Measurements from ENCODE around the gene SYNRG.
"Not testable (repeated sequence)": the region's sequence is repeated elsewhere in the genome, so short reads cannot be mapped to it uniquely, and the experiment has no call there.

SYNRG gene

DNA sequence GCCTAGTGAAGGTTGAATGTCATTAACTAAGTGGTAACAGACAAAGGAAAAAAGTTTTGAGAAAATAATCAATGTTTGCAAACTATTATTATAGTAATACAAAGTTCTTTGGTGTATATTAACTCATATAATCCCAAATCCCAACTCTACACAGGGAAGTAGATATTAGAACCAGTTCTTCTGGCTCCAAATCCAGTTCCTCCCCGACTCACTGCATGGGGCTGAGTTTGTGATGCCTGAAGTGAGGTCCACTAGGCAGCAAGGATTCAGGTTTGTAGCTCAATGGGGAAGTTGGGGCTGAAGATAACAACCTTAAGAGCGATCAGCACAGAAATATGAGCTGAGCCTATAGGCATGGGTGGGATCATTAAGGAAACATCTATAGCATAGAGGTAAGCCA lies 5.6 kb upstream of the SYNRG start:
- no peak for TF ChIP-seq FOXA1 (IDR thresholded peaks at IDR 0.05)
- CTCF ChIA-PET: no interaction called here
- POLR2A ChIA-PET: no interaction called here
- DNase-seq (ENCODE audit: extremely low spot score): no peak

DNA sequence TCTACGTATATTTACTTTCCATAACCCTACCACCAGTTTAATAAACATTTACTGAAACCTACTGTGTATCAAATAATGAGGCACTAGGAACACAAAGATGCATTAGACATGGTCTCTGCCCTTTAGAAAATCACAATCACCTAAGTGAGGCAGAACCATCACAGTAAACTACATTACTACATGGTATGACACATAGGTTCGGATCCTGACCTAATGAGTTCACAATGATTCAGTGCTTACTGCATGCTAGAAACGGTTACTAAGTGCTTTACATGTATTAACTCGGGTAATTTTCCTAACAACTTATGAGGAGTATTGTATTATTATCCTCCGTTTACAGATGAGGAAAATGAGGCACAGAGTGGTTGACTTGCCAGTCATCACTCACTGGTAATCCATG lies 5.2 kb upstream of the SYNRG start:
- DNase-seq (ENCODE audit: extremely low spot score): no peak
- TF ChIP-seq SP1 (IDR thresholded peaks at IDR 0.05): no peak
- no peak for TF ChIP-seq ZNF384 (IDR thresholded peaks at IDR 0.05)
- TF ChIP-seq FOXA1 (IDR thresholded peaks at IDR 0.05): no peak
- TF ChIP-seq FOXM1 (IDR thresholded peaks at IDR 0.05; ENCODE audit: borderline replicate concordance): no peak
- no peak for TF ChIP-seq ELF4 (IDR thresholded peaks at IDR 0.05)
- no peak for TF ChIP-seq NFRKB (IDR thresholded peaks at IDR 0.05)
- TF ChIP-seq BHLHE40 (IDR thresholded peaks at IDR 0.05; ENCODE audit: borderline replicate concordance): no peak
- TF ChIP-seq L3MBTL2 (conservative IDR thresholded peaks at IDR 0.05): no peak
- TF ChIP-seq LEF1 (IDR thresholded peaks at IDR 0.05; ENCODE audit: borderline replicate concordance): no peak
- TF ChIP-seq CTBP1 (IDR thresholded peaks at IDR 0.05; ENCODE audit: borderline replicate concordance): no peak
- POLR2A ChIA-PET: no interaction called here
- CTCF ChIA-PET: interaction anchor here (1.1 kb wide), 1 partner anchor 23 kb away, joined by 4 read pairs; no protein-coding TSS in a partner anchor

- ChIA-PET CTCF (no interaction called here), POLR2A (interaction anchor here (1.2 kb wide), 1 partner anchor 128 kb away, joined by 4 read pairs; no protein-coding TSS in a partner anchor)
- DNase-seq (ENCODE audit: extremely low spot score): no peak
- no peak for TF ChIP-seq SUZ12 (IDR thresholded peaks at IDR 0.05)
- TF ChIP-seq ARNT (IDR thresholded peaks at IDR 0.05): no peak
- TF ChIP-seq FOXA1 (IDR thresholded peaks at IDR 0.05): no peak
- no peak for TF ChIP-seq CTBP1 (IDR thresholded peaks at IDR 0.05; ENCODE audit: borderline replicate concordance)
- no peak for TF ChIP-seq L3MBTL2 (conservative IDR thresholded peaks at IDR 0.05)
- no peak for TF ChIP-seq HDGF (IDR thresholded peaks at IDR 0.05; ENCODE audit: borderline replicate concordance)
- no peak for TF ChIP-seq BHLHE40 (IDR thresholded peaks at IDR 0.05; ENCODE audit: borderline replicate concordance)
- no peak for TF ChIP-seq ZNF384 (IDR thresholded peaks at IDR 0.05)
- TF ChIP-seq ELF4 (IDR thresholded peaks at IDR 0.05): no peak
- no peak for TF ChIP-seq LEF1 (IDR thresholded peaks at IDR 0.05; ENCODE audit: borderline replicate concordance)
- no peak for TF ChIP-seq TARDBP (IDR thresholded peaks at IDR 0.05)
- TF ChIP-seq FOXM1 (IDR thresholded peaks at IDR 0.05; ENCODE audit: borderline replicate concordance): no peak
- TF ChIP-seq PKNOX1 (IDR thresholded peaks at IDR 0.05): no peak
- TF ChIP-seq SP1 (IDR thresholded peaks at IDR 0.05): no peak
- no peak for TF ChIP-seq FOXK2 (IDR thresholded peaks at IDR 0.05)
- TF ChIP-seq NFRKB (IDR thresholded peaks at IDR 0.05): no peak
Observed at GRCh38 chr17:37610971-37611370, 1.8 kb upstream of the SYNRG start.

GRCh38 chr17:37610041-37610420 lies 813 bp upstream of the SYNRG start:
- not testable (repeated sequence) for DNase-seq (ENCODE audit: extremely low spot score)
- ChIA-PET POLR2A (interaction anchor here (0.9 to 2.5 kb wide), 8 partner anchors 10 to 127 kb away, joined by 3 to 12 read pairs (median 4); no protein-coding TSS in a partner anchor), CTCF (interaction anchor here (0.7 to 1.6 kb wide), 2 partner anchors 206 to 918 kb away, joined by 3 to 4 read pairs; no protein-coding TSS in a partner anchor)
- peak; percentile 60 for TF ChIP-seq ZNF384 (IDR thresholded peaks at IDR 0.05)

DNA sequence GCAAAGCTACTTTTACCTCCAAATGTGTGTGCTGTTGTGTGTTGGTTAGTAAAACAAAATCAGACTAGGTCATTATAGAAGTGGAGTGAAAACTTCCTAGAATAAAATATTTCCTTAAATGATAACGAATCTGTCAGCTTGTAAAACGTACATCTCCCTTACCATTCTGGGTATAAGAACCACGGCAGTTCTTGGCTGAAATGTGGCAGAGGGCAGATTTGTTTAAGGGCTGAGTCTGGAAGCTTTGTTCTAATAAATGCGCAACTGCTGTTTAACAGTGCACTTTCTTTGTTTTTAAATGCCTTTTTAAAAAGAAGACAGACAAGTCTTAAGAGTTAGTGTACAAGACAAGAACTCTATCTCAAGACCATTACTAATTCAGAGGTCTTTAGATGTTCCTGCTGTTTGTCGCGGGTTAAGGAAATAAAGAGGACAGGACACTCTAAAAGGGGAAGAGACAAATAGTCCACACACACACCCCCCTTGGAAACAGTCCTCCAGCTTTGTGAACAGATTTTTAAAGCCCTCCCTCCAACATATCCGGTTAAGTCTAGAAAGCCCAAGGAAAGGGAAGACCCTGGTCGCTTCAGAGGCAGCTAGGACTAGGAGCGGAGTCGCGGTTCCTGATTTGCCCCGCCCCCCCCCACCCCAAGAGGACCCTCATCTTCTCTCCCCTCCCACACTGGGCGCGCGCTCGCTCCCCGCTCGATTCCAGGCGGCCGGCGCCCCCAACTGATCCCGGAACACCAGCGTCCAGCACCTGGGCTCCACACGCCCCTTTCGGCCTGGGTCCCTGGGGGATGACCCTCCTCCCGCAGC lies 658 bp downstream of the SYNRG start:
- TF ChIP-seq HDGF (IDR thresholded peaks at IDR 0.05; ENCODE audit: borderline replicate concordance) (no peak), FOXK2 (IDR thresholded peaks at IDR 0.05) (no peak), PKNOX1 (IDR thresholded peaks at IDR 0.05) (no peak), CTBP1 (IDR thresholded peaks at IDR 0.05; ENCODE audit: borderline replicate concordance) (no peak), BHLHE40 (IDR thresholded peaks at IDR 0.05; ENCODE audit: borderline replicate concordance) (no peak), FOXM1 (IDR thresholded peaks at IDR 0.05; ENCODE audit: borderline replicate concordance) (no peak)
- peak; percentile 23 for DNase-seq (ENCODE audit: extremely low spot score)
- CTCF ChIA-PET: interaction anchor here (0.5 to 1.6 kb wide), 3 partner anchors 42 to 208 kb away, joined by 3 to 6 read pairs (median 4); no protein-coding TSS in a partner anchor
- POLR2A ChIA-PET: interaction anchor here (0.9 to 2.5 kb wide), 8 partner anchors 9 to 63 kb away, joined by 3 to 12 read pairs (median 4); no protein-coding TSS in a partner anchor

DNA sequence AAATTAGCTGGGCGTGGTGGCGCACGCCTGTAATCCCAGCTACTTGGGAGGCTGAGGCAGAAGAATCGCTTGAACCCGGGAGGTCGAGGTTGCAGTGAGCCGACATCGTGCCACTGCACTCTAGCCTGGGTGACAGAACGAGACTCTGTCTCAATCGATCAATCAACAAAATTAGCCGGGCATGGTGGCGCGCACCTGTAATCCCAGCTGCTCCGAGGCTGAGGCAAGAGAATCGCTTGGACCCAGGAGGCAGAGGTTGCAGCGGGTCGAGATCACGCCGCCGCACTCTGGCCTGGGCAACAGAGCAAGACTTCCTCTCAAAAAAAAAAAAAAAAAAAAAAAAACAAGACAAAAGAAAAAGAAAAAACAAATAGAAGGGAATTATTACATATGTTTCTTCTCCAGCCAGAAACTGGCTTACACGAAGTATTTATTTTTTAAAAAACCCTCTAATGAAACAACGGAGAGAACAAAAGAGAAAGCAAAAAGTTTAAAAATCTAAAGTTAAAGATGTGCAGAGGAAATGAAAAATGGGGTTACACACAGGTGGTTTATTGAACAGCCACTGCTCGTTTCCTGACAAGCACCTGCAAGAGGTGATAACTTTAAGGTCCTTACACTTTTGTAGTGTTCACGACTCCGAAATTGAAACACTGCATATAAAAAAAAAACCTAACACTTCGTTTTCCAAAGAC lies 1.4 kb downstream of the SYNRG start:
- no peak for DNase-seq (ENCODE audit: extremely low spot score)
- CTCF ChIA-PET: no interaction called here
- no peak for TF ChIP-seq ELF4 (IDR thresholded peaks at IDR 0.05)
- TF ChIP-seq ZNF384 (IDR thresholded peaks at IDR 0.05): no peak
- TF ChIP-seq BHLHE40 (IDR thresholded peaks at IDR 0.05; ENCODE audit: borderline replicate concordance): no peak
- no peak for TF ChIP-seq PKNOX1 (IDR thresholded peaks at IDR 0.05)
- TF ChIP-seq CTBP1 (IDR thresholded peaks at IDR 0.05; ENCODE audit: borderline replicate concordance): no peak
- TF ChIP-seq FOXA1 (IDR thresholded peaks at IDR 0.05): no peak
- POLR2A ChIA-PET: interaction anchor here (2.5 kb wide), 1 partner anchor 9 kb away, joined by 12 read pairs; no protein-coding TSS in a partner anchor

Data from HEK293T (cell line).